ENCODE results near the gene NECTIN3. TPM values are rescaled to one million over a fixed set of nuclear protein-coding genes. Genes with fewer than 3 reads are reported as not detected.

Gene NECTIN3, protein sequence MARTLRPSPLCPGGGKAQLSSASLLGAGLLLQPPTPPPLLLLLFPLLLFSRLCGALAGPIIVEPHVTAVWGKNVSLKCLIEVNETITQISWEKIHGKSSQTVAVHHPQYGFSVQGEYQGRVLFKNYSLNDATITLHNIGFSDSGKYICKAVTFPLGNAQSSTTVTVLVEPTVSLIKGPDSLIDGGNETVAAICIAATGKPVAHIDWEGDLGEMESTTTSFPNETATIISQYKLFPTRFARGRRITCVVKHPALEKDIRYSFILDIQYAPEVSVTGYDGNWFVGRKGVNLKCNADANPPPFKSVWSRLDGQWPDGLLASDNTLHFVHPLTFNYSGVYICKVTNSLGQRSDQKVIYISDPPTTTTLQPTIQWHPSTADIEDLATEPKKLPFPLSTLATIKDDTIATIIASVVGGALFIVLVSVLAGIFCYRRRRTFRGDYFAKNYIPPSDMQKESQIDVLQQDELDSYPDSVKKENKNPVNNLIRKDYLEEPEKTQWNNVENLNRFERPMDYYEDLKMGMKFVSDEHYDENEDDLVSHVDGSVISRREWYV
- total RNA-seq (2022; extraction: Qiagen RNA extraction), result 19.9 to 31.8 TPM (median 25.2 TPM) in 5 replicates

DNA sequence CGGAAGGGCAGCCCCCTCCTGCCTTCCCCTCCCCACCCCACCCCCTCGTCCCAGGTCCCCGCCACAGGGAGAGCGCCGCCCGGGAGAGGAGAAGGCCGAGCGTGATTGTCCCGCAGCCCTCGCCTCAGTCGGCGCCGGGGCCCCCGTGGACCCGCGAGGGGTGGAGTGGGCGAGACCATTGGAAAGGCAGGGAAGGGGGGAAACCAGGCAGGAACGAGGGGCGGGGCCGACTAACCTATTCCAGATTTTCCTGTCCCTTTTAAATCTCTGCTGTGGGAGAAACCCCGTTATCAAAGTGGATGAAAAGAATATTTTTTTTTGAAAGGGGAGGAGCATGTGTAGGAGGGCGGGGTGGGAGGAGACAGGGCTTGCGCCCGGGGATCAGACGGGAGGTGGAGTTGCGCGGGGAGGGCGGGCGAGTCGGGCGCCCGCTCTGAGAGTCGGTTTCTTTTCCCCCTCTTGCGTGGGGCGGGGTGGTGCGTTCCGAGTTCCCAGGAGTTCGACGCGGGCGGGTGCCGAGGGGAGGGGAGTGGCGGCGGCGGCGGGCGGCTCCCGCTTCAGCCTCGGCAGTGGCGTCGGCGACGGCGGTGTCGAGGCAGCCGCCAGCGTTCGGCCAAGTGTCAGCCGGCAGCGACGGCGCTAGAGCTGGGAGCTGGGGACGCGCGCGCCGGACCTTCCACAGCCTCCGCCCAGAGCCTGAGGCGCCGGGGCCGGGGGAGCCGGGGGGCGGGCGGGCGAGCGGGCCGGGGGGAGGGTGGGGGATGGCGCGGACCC lies at the start of gene NECTIN3:
Gene NECTIN3 (plus strand): TSS at position 560 of the 774 bp plus-strand sequence. CDS start 202 bp downstream, at position 762.

